NCI-H510A (cell line): ENCODE results near the gene RAB33B.

Experiments
- DNase-seq: peaks from one replicate; lab custom pipeline; 2025; lab: John Stamatoyannopoulos, UW

The RAB33B gene

DNA sequence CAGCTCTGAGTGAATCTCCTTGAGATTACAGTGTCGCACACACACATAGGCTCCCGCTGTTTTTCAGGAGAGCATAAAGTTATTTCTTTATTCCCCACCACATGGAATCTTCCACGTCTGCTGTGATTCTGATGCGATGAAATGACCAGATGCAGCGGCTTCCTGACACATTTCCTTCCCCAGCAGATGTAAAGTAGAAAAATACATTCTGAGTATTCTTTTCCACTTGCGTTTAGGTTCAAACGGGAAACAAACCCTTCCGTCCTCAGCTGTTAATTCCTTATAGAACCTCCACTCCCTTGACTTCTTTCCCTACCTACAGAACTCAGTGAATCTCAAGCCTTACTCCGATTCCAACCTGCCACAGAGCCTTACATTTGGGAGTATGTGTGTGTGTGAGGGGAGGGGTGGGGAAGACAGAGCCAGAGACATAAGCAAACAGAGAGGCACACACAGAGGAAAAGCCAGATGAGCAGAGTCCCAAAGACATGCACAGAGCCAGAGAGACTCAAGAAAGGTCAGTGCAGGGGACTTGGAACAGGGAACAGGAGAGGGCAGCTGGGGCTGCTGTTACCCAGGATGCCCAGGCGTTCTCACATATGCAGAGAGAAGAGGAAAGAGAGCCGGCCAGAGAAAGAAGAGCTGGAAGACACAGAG, 54.8 kb downstream of the RAB33B start:
- no peak for DNase-seq

DNA sequence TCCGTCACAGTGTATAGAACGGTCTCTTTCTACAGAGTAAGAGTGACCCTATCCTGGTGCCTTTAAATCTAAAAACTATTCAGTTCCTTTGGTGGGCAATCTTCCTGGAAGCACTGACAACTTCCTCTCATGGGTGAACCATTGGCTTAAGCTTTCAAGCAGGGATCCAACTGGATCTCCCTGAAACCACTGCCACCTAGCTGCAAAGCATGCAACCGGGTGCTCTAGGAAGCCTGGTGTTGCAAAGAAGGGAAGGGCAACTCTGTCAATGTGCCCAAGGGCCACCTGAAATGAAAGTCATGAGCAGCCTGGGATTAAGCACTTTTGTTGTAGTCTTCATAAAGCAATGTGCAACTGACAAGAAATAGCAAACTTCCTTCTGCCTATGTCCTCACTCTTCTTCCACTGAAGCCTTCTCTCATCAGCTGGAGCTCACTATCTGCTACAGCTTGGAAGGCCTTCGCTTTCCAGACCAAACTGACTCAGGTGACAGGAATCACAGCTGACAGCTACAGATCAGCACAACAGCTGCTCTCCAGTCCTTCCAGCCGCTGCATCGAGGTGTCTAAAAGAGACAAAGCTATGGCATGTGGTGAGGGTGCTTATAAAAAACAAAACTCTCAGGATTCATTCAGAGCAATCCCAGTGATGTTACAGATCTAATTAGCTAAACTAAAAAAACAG, 55.9 kb downstream of the RAB33B start:
- peak; percentile 11 for DNase-seq

DNA sequence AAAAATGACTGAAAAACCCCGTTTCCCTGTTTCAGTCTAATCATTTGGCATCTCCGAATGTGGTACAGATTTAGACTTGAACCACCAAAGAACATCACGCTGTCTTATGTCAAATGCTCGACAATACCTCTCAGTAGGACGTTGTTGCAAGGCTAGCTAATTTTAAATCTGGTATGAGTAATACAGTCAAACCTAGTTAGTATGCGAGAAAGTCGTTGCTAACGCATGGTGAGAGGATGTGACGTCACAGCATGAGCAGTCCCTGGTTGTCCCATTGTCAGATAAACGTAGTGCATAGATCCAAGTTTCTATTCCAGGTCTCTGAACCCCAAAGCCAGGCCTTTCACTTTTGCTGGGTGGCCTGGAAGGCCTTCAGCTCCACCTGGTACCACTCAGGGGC, 57.4 kb downstream of the RAB33B start:
- no peak for DNase-seq

DNA sequence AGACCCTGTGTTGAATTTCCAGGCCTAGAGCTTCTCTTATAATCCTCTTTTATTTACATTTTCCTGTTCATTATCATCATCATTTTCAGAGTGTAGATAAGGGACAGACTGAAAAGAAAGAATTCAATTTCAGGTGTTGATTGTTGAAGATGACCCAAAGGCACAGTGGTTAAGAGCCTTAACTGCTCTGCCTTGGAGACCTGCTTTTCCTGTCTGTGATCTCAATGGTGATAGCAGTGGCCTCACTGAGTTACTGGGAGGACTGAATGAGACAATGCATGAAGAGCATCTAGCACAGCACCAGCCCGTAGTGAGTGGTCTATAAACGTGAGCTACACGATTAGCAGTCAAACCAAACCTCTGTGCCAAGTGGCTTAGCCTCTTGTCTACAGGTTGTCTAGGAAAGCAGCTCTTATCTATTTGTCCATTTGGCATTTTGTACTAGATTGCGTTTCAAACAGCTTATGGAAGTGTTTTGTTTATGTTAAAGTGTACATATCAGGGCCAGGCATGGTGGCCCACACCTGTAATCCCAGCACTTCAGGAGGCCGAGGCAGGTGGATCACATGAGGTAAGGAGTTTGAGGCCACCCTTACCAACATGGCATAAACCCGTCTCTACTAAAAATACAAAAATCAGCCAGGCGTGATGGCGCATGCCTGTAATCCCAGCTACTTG, 60.6 kb downstream of the RAB33B start:
- peak; percentile 58 for DNase-seq

DNA sequence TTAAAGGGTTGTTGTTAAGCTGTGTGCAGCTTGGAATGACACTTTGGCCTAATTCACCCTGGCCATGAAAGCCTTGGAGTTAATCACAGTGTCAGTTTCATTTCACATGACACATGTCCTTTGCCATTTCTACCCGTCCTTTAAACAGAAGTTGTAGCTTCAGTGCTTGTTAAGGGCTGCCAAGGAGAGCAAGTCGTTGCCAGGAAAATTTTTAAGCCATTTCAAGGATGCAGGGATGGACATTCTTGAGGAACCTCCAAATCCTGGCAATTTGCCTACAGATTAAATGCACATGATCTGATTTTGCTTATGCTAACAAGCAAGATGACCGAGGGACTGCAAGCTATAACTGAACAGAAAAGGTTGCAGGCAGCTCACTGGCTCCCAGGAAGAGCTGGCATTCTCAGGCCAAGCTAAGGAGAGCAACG, 61.6 kb downstream of the RAB33B start:
- DNase-seq, result no peak

DNA sequence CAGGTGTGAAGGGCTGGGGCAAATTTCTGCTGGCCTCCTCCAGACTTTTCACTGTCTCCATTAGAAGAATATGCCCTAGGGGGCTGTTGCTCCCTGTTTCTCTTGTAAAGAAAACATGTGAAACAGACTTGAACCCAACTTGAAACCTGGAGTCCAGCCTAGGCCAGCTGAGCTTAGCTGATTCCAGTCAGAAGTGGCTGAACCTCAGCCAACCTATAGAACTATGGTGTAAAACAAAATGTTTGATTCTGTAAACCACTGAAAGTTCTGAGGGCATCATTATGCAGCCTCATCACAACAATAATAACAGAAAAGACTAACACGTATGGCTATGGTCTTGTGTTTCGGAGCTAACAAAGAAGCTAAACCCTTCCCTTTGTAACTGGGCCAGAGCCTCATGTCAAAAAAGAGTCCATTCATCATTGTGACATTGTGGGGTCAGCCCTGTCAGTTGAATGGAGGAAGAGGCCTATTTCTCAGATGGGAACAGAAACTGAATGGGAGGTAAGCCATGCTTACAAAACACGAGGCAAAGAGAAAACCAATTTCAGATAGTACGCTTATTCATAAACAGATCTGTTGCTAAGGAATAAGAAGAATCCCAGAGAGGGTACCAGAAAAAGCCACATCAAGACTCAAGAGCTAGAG, 68.0 kb downstream of the RAB33B start:
- DNase-seq, result no peak

DNA sequence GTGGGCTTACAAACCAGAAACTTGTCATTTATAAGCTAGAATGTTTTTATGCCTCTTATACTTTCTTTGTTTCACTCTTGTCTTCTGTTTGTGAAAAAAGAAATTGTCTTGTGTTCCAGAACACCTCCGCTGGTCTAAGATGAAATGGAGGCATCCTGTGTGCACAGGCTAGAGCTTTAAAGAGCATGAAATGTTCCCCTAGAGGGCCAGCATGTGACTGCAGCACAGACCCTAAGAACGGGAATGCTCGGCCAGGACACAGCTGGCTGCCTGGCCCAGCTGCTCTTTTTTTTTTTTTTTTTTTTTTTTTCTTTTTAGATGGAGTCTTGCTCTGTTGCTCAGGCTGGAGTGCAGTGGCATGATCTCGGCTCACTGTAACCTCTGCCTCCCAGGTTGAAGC, 68.5 kb downstream of the RAB33B start:
- DNase-seq, result no peak

DNA sequence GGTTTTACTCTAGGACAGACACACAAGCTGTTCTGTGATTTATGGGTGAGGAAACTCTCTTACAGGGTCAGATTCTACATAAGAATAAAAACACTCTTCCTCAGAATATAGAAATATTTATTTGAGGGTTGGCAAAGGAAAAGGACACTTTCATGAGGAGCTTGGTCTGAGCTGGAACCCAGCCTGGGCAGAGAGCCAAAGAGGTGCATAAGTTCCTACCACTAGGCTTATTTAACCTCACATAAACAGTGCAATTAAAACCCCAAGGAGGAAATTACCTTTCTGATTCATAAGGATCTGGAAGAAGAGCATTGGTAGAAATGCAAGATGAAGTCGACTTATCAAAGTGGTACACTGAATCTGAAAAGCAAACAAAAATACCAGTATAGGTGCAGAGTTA, 69.2 kb downstream of the RAB33B start:
- DNase-seq, result no peak

DNA sequence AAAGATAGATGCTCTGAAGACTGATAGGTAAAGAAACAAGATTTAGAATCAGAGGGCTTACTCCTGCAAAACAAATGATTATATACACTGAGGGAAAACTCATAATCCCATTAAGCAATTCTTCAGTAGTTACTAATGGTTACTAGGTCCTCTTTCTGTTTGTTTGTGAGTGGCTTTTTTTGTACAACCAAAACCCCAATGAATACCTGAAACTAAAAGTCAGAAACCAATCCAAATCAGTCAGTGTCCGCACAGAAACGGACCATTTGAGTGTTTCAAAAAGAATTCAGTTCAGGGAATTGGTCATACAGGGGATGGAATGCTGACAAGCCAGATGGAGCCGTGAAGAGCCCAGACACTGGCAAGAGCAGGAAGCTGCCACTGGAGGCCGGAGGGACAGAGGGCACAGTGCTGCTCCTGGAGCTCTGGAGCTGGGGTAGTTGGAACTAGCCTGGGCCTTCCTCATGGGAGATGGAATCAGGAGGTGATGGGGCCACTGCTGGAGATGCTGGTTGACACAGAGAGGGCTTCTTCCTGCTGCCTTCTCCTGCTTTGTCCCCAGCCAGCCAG, 70.2 kb downstream of the RAB33B start:
- DNase-seq, result no peak

DNA sequence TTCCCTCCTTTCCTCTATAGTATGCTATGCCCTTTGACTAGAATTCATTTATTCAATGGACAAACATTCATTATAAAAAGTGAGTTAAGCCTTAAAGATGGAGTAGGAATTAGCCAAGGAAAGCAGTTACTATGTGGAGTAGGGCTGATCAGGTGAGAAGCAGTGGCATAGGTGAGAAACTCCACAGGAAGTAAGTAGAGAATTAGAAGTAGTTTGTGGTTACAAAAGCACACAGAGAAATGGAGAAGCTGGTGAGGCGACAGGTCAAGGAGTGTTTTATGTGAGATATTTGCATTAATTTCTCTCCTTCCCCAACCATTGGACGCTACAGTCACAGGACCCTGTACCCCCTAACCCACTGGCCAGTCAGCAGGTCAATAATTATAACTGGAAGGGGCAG, 71.5 kb downstream of the RAB33B start:
- no peak for DNase-seq
